GM23338 (cell line): ENCODE results near the gene DNAJA2. TPM values are rescaled to one million over a fixed set of nuclear protein-coding genes. Genes with fewer than 3 reads are reported as not detected.

Experiments
- ETS1 ChIP-seq: IDR thresholded peaks from 2 replicates; pipeline ENCODE4 v1.6.1; 2016; ENCODE audit warnings: antibody characterized with exemption
- EZH2 ChIP-seq: fragments of 200-600 bp; sonication (generic); IDR thresholded peaks from one replicate; pipeline ENCODE4 v1.8.0; 2017; ENCODE audit warnings: antibody characterized with exemption, mild to moderate bottlenecking, low read depth; ENCODE audit not compliant: unreplicated experiment
- polyA plus RNA-seq: library from polyadenylated mRNA; unstranded; fragments of >200 nt; fragmentation: Nextera tagmentation; extraction: Ambion mirVana; gene quantifications from 2 replicates; pipeline ENCODE4 v1.2.1, GENCODE V29; 2016
- total RNA-seq: library from RNA; depleted of rRNA; stranded (reverse); fragments of >200 nt; shearing (Covaris generic); gene quantifications from 2 replicates; pipeline ENCODE4 v1.2.3, GENCODE V29; 2014
- TF ChIP-seq, protein P1 (sequence below): fragments of 250-450 bp; sonication (Bioruptor Pico); IDR thresholded peaks from 2 replicates; pipeline ENCODE4 v1.5.0; 2020; ENCODE audit warnings: mild to moderate bottlenecking, moderate library complexity
- TF ChIP-seq, protein P2 (sequence below): IDR thresholded peaks from one replicate; pipeline ENCODE4 v1.6.1; 2018; ENCODE audit warnings: antibody characterized with exemption; ENCODE audit not compliant: unreplicated experiment

The DNAJA2 gene
- total and polyA plus RNA-seq, 2 experiments from 2014 or later: 94.5 to 101 TPM

- TF ChIP-seq, protein P1, sequence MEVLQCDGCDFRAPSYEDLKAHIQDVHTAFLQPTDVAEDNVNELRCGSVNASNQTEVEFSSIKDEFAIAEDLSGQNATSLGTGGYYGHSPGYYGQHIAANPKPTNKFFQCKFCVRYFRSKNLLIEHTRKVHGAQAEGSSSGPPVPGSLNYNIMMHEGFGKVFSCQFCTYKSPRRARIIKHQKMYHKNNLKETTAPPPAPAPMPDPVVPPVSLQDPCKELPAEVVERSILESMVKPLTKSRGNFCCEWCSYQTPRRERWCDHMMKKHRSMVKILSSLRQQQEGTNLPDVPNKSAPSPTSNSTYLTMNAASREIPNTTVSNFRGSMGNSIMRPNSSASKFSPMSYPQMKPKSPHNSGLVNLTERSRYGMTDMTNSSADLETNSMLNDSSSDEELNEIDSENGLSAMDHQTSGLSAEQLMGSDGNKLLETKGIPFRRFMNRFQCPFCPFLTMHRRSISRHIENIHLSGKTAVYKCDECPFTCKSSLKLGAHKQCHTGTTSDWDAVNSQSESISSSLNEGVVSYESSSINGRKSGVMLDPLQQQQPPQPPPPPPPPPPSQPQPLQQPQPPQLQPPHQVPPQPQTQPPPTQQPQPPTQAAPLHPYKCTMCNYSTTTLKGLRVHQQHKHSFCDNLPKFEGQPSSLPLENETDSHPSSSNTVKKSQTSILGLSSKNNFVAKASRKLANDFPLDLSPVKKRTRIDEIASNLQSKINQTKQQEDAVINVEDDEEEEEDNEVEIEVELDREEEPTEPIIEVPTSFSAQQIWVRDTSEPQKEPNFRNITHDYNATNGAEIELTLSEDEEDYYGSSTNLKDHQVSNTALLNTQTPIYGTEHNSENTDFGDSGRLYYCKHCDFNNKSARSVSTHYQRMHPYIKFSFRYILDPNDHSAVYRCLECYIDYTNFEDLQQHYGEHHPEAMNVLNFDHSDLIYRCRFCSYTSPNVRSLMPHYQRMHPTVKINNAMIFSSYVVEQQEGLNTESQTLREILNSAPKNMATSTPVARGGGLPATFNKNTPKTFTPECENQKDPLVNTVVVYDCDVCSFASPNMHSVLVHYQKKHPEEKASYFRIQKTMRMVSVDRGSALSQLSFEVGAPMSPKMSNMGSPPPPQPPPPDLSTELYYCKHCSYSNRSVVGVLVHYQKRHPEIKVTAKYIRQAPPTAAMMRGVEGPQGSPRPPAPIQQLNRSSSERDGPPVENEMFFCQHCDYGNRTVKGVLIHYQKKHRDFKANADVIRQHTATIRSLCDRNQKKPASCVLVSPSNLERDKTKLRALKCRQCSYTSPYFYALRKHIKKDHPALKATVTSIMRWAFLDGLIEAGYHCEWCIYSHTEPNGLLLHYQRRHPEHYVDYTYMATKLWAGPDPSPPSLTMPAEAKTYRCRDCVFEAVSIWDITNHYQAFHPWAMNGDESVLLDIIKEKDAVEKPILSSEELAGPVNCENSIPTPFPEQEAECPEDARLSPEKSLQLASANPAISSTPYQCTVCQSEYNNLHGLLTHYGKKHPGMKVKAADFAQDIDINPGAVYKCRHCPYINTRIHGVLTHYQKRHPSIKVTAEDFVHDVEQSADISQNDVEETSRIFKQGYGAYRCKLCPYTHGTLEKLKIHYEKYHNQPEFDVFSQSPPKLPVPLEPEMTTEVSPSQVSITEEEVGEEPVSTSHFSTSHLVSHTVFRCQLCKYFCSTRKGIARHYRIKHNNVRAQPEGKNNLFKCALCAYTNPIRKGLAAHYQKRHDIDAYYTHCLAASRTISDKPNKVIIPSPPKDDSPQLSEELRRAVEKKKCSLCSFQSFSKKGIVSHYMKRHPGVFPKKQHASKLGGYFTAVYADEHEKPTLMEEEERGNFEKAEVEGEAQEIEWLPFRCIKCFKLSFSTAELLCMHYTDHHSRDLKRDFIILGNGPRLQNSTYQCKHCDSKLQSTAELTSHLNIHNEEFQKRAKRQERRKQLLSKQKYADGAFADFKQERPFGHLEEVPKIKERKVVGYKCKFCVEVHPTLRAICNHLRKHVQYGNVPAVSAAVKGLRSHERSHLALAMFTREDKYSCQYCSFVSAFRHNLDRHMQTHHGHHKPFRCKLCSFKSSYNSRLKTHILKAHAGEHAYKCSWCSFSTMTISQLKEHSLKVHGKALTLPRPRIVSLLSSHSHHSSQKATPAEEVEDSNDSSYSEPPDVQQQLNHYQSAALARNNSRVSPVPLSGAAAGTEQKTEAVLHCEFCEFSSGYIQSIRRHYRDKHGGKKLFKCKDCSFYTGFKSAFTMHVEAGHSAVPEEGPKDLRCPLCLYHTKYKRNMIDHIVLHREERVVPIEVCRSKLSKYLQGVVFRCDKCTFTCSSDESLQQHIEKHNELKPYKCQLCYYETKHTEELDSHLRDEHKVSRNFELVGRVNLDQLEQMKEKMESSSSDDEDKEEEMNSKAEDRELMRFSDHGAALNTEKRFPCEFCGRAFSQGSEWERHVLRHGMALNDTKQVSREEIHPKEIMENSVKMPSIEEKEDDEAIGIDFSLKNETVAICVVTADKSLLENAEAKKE: no peak
- TF ChIP-seq, protein P2, sequence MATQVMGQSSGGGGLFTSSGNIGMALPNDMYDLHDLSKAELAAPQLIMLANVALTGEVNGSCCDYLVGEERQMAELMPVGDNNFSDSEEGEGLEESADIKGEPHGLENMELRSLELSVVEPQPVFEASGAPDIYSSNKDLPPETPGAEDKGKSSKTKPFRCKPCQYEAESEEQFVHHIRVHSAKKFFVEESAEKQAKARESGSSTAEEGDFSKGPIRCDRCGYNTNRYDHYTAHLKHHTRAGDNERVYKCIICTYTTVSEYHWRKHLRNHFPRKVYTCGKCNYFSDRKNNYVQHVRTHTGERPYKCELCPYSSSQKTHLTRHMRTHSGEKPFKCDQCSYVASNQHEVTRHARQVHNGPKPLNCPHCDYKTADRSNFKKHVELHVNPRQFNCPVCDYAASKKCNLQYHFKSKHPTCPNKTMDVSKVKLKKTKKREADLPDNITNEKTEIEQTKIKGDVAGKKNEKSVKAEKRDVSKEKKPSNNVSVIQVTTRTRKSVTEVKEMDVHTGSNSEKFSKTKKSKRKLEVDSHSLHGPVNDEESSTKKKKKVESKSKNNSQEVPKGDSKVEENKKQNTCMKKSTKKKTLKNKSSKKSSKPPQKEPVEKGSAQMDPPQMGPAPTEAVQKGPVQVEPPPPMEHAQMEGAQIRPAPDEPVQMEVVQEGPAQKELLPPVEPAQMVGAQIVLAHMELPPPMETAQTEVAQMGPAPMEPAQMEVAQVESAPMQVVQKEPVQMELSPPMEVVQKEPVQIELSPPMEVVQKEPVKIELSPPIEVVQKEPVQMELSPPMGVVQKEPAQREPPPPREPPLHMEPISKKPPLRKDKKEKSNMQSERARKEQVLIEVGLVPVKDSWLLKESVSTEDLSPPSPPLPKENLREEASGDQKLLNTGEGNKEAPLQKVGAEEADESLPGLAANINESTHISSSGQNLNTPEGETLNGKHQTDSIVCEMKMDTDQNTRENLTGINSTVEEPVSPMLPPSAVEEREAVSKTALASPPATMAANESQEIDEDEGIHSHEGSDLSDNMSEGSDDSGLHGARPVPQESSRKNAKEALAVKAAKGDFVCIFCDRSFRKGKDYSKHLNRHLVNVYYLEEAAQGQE: no peak
- TF ChIP-seq EZH2: no peak
- no peak for TF ChIP-seq ETS1
These were observed 24.8 kb downstream of the DNAJA2 start (continued) for GRCh38 chr16:46948548-46949166.
